Muscle of back (tissue), 11 donors: Measurements from ENCODE around the gene TIMM22. TPM values are rescaled to one million over a fixed set of nuclear protein-coding genes. Genes with fewer than 3 reads are reported as not detected.
"Not testable (repeated sequence)": the region's sequence is repeated elsewhere in the genome, so short reads cannot be mapped to it uniquely, and the experiment has no call there.

Experiments
- DNase-seq, 3 donors: peaks; one replicate each; pipeline versions ENCODE4 v3.0.0 to v3.0.0-alpha.2; 2013
- polyA plus RNA-seq, 10 donors: library from polyadenylated mRNA; unstranded; fragments of 120-200 nt; gene quantifications; one replicate each; pipeline ENCODE4 v1.2.1, GENCODE V29; 2013; ENCODE audit not compliant: insufficient read length in 10 of 10

The TIMM22 gene
- polyA plus RNA-seq, 10 donors = 11.8 to 16.4 (median 14.1) TPM

- peak in 1 of 3 donors; percentile 80 for DNase-seq
These were observed 27.0 kb upstream of the TIMM22 start for GRCh38 chr17:969811-970355.

DNA sequence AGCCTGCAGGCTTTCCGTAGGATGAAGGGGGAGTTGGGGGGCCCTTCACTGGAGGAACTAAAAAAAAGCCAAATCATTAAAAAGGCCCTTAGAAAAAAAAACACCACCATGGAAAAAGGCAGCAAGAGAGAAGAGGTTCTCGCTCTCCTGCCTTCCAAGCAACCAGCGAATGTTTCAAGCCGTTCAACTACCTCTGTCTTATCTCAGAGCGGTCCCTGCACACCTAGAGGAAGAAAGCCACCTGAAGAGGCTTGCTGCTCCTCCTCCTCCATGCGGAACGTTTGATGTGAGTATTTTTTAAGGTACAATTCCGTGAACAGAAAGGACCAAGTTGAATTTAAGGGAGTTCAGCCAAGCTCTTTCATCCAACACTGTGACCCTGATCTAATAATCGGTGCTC, 26.6 kb upstream of the TIMM22 start:
- no peak for DNase-seq

DNA sequence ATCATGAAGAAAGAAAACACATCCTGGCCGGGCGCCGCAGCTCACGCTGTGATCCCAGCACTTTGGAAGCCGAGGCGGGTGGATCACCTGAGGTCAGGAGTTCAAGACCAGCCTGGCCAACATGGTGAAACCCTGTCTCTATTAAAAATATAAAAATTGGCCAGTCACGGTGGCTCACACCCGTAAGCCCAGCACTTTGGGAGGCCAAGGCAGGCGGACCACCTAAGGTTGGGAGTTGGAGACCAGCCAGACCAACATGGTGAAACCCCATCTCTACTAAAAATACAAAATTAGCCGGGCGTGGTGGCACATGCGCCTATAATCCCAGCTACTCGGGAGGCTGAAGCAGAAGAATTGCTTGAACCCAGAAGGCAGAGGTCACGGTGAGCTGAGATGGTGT, 25.1 kb upstream of the TIMM22 start:
- DNase-seq = not testable (repeated sequence)

- DNase-seq = no peak
These were observed 23.9 kb upstream of the TIMM22 start for GRCh38 chr17:973053-973452.

DNA sequence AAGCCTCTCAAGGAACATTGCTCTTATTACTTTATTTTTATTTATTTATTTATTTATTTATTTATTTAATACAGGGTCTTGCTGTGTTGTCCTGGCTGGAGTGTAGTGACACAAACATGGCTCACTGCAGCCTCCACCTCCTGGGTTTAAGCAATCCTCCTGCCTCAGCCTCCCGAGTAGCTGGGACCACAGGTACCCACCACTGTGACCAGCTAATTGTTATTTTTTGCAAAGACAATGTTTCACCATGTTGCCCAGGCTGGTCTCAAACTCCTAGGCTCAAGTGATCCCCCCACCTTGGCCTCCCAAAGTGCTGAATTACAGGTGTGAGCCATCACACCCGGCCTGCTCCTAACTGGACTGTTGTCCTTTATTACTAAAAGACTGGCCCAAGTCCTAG, 22.2 kb upstream of the TIMM22 start:
- DNase-seq = not testable (repeated sequence)

- DNase-seq = peak in 2 of 3 donors; percentile 43 to 75
These were observed 21.5 kb upstream of the TIMM22 start for GRCh38 chr17:975371-975915.

DNA sequence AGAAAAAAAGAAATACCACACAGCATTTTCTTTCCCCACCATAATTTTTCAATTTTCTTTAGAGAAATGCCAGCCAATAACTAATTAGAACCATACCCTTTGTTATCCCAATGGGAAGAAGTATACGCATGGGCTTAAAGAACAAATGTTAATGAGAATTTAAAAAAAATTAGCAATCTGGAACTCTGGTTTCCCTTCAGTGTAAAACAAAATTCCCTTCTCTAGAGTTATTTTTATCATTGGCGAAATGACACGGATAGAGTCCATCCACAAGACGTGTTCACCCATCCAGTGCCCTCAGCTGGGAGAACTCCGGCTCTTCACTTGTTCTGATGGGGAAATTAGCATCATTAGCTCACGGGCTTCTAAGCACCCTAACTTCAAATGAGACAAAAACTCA, 20.6 kb upstream of the TIMM22 start:
- DNase-seq = no peak

DNA sequence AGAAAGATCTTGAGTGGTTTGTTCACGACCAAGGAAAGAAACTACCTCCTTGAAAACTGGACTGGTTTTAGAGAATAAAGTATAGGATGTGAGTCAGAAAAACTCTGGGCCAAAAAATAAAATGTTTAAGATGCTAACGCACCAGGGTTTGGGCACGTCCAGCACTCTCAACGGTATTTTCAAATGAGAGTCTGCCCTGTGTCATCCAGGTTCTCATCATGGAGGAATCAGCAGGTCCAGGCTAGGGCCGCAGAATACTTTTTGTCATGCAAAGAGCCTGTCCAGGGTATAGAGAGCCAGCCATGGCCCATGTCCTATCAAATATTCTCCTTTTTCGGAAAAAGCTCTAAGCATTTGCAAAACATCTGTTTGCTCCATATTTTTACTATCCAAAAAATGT, 19.8 kb upstream of the TIMM22 start:
- DNase-seq = peak in 1 of 3 donors; percentile 49

DNA sequence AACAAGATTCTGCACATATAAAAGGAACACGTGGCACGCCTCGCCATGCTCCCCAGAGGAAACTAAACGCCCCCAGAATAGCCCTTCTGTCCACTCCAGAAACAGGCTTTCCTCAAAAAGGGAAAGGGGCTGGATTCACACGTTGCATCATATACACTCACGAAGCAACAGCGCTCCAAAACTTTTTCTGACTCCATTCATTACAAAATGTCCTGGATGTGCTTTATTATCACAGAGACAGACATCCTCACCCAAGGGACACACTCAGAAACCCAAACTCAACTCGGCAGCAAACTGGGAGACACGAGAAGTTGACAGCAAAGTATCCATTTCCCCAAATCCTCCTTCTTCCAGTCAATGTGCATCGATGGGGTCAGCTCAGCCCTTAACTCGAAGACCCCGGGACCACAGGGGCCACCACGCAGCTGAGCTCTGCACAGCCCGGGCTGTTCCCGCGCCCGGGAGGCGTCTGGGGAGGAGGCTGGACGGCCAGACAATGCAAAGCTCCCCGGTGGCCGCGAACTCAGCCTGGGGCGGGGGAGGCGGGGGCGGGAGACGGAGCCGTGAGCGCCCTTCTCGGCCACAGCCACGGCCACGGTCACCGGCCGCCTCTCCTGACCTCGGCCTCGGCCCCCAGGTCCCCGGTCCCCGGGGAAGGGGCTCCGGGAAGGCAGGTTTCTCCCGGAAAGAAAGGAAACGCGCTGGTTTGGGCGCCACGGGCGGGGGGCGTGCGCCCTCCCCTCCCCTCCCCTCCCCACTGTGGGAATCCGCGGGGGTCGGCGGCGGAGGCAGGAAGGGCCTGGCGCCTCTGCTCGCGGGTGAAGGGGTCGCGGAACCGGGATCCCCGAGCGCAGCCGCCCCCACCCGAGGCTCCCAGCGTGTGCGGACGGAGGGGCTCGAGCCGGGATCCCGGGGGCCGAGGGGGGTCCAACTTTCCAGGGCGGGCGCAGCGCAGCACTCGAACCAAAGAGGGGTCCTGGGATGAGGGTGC, 18.5 kb upstream of the TIMM22 start:
- peak in 1 of 3 donors; percentile 83 for DNase-seq

DNA sequence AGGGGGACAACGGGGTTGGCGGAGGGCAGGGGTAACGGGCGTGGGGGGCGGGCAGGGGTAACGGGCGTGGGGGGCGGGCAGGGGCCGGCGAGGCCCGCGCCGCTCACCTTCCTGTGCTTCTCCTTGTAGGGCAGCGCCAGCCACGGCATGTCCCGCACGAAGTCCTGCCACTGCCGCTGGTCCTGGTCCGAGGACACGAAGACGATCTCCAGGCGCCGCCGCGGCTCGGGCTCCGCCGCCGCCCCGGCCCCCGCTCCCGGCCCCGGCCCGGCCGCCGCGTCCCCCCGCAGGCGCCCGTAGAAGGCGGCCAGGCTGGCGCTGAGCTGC, 17.8 kb upstream of the TIMM22 start:
- no peak for DNase-seq

DNA sequence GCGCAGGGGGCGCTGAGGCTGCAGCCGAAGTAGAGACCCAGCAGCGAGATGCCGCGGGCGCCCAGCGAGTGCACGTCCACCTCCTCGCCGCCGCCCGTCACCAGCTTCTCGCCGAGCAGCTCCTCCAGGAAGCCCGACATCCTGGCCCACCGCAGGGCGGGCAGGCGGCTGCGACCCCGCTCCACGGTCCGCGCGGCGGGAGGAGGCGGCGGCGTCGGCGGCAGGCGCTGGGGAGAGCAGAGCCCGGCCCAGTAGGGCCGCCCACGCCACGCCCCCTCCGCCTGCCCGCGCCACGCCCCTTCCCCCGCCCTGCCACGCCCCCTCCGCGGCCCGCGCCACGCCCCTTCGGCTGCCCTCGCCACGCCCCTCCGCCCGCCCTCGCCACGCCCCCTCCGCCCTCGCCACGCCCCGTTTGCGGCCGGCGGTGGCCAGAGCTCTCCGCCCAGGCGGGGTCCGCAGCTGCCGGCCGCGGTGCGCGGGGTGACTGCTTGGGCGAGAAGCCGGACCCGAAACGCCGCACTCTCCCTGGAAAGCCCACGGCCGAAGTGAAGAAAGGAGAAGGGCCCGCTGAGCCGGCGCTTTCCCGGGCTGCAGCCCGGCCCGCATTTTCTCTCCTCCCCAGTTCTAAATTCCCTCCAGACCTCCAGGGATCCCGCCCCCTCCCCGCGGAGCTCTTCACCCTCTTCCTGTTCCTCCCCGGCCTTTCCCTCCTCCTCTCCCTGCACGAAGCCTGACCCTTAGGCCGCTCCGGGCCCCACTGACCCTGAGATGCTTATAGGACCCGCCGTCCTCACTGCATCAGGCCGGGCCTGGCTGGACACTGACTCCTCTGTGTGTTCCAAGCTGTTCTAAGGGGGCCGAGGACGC, 17.2 kb upstream of the TIMM22 start, which contains the start of gene NXN:
TSS of gene NXN (minus strand) at position 238 of the 867 bp plus-strand sequence.
- DNase-seq = peak; percentile 79 to 96 (median 87)

GRCh38 chr17:980406-981291, 16.3 kb upstream of the TIMM22 start:
- peak; percentile 86 to 93 (median 87) for DNase-seq

DNA sequence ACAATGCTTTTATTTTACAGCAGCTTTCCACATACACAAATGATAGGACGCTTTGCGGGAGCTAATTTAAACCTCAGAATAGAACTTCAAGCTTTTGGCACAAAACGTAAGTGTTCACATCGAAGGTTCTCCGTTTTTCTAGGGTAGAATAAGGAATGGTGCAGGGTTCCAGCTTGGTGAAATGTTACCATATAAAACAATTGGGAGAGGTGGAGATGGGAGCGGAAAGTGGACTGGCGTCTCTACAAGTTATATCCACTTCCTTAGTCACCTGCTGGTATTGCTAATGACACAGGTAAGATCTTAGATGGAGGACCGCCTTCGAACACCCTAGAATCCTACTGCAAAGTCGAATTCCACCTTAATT, 15.7 kb upstream of the TIMM22 start:
- no peak for DNase-seq

- peak in 1 of 3 donors; percentile 72 for DNase-seq
These were observed 13.0 kb upstream of the TIMM22 start for GRCh38 chr17:983921-984320.

- no peak for DNase-seq
These were observed 10.5 kb upstream of the TIMM22 start for GRCh38 chr17:986322-986929.

GRCh38 chr17:987931-988330, 9.0 kb upstream of the TIMM22 start:
- no peak for DNase-seq

DNA sequence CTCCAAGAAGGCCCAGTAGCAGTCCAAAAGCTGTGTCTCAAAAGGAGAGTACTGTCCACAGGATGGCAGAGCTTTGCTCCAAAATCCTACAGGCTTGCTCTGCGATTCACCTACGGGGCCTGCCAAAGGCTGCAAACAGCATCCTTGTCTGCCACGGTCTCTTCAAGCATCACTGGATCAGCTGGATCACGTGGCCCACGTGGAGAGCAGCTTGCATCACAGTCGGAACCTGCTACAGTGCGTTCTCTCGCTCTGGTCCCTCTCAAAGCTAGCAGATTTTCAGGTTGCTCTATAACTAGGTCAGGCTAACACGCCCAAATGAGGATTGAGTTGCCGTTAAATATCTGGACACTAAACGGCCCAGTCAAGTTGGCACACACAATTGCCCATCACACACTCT, 8.4 kb upstream of the TIMM22 start:
- DNase-seq = no peak

DNA sequence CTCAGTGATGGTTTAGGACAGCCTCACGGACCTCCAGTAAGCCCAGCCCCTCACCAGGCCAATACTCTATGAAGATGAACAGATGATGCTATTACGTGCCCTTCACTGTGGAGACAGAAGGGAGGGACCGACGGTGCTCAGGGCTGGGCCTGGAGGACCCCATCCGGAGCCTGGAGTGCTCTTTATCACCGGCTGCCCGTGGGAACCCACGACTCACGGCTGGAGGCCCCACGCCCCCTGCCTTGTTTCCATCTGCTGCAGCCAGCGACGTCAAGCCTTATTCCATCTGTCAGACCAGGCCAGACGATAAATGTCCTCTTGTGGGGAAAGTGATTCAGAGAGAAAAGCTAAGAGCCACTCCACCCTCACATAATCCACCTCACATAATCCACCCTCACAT, 4.0 kb upstream of the TIMM22 start:
- DNase-seq = no peak

DNA sequence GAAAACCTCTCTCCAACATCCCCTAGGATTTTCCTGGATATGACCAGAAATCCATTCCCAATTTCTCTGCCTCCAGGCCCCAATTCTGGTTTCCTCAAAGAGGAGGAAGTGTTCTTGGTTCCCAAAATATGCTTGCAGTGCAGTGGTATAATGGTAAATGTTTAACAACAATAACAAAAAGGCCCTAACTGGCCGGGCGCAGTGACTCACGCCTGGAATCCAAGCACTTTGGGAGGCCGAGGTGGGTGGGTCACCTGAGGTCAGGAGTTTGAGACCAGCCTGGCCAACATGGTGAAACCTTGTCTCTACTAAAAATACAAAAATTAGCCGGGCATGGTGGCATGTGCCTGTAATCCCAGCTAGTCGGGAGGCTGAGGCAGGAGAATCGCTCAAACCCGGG, 1.6 kb upstream of the TIMM22 start:
- not testable (repeated sequence) for DNase-seq

DNA sequence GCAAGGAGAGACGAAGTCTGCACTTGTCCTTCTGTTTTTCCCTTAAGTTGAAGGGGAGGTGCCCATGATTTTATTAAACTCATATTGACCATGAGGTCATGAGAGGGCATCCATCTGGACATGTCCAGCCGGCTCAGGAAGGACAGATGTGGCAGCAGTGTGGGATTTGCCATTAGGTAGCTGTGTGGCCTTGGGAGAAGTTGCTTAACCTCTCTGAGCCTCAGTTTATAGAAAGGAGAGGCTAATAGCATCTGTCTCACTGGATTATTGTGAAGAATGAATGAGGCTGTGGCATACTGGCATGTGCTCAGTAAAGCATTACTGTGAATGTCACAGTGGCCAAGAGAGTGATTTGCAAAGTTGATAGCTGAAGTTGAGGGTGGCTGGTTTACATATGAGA, 1.2 kb downstream of the TIMM22 start:
- DNase-seq = no peak
